HCT116 (cell line): Measurements from ENCODE around the gene SLC9A9. TPM values are rescaled to one million over a fixed set of nuclear protein-coding genes. Genes with fewer than 3 reads are reported as not detected.

Source experiments
- ATAC-seq: fragments of 200-7000 bp; cut with Tn5 transposase; 2 replicates; pipeline ENCODE4 v1.9.1; 2020; ENCODE audit warnings: mild to moderate bottlenecking, moderate library complexity
- BruUV-seq: library from RNA; stranded (reverse); fragments of 400-500 nt; replicated peaks from 2 replicates; lab custom pipeline; 2021; lab: Mats Ljungman, UMichigan
- CTCF ChIA-PET: fragments of 300-600 bp; sonication (Branson Sonifier 250); formaldehyde crosslinking; loops from one replicate; lab custom pipeline; 2021; ENCODE audit warnings: antibody characterized with exemption; lab: Charles Lee
- POLR2A ChIA-PET: fragments of 300-600, 350-600 bp; sonication (Branson Sonifier 250); formaldehyde crosslinking; loops from one replicate; lab custom pipeline; 2021; ENCODE audit warnings: antibody characterized with exemption; lab: Charles Lee
- RAD21 ChIA-PET, 2 experiments: fragments of 300-600 bp; sonication (Branson Sonifier 250); formaldehyde crosslinking; loops; one replicate each; lab custom pipeline; 2023; ENCODE audit warnings: low total read pairs in 2 of 2; ENCODE audit not compliant: uncharacterized antibody in 2 of 2, unreplicated experiment in 2 of 2, low non-redundant PET in 1 of 2; lab: Charles Lee
- DNase-seq: peaks from one replicate; pipeline ENCODE4 v3.0.0-alpha.2; 2010; ENCODE audit warnings: low read depth, low spot score
- H2AFZ ChIP-seq: fragments of 200-600 bp; shearing (Covaris generic), sonication (generic); 2 replicates; pipeline ENCODE4 v1.6.1; 2017; ENCODE audit warnings: low read depth, mixed run types, mixed read lengths, antibody characterized with exemption, low read length; ENCODE audit not compliant: poor library complexity, severe bottlenecking
- H3K27ac ChIP-seq: 2 replicates; pipeline ENCODE4 v1.5.1; 2012; ENCODE audit warnings: low read depth, low read length
- H3K27me3 ChIP-seq: fragments of 200-600 bp; sonication (generic); 2 replicates; pipeline ENCODE4 v1.6.1; 2016; ENCODE audit warnings: mixed run types, low read length, mixed read lengths; ENCODE audit not compliant: insufficient read depth
- H3K36me3 ChIP-seq, 2 experiments: fragments of 200-500 bp in 1 of 2; fragments of 200-600 bp in 1 of 2; sonication (Bioruptor generic) in 1 of 2; sonication (generic) in 1 of 2; 2 replicates each; pipeline versions ENCODE4 v1.5.1 to v1.6.1; 2014 to 2016; ENCODE audit warnings: low read length in 2 of 2, inconsistent platforms in 1 of 2, mixed read lengths in 1 of 2, mixed run types in 1 of 2; ENCODE audit not compliant: insufficient read depth in 2 of 2, control insufficient read depth in 1 of 2
- H3K4me1 ChIP-seq, 2 experiments: fragments of 200-600 bp in 1 of 2; sonication (generic) in 1 of 2; 2 replicates each; pipeline versions ENCODE4 v1.5.1 to v1.6.1; 2012 to 2017; ENCODE audit warnings: low read length in 2 of 2, inconsistent platforms in 1 of 2, mild to moderate bottlenecking in 1 of 2, mixed read lengths in 1 of 2, mixed run types in 1 of 2, moderate library complexity in 1 of 2; ENCODE audit not compliant: insufficient read depth in 2 of 2, control insufficient read depth in 1 of 2
- H3K4me2 ChIP-seq: fragments of 200-600 bp; sonication (generic); 2 replicates; pipeline ENCODE4 v1.6.1; 2017; ENCODE audit warnings: mixed run types, low read length, mixed read lengths
- H3K4me3 ChIP-seq, 2 experiments: fragments of 200-600 bp in 1 of 2; sonication (generic) in 1 of 2; replicated peaks in 1 of 2; 2 replicates each; pipeline ENCODE4 v1.5.1; 2011 to 2016; ENCODE audit warnings: low read length in 2 of 2, control low read depth in 1 of 2, low read depth in 1 of 2, mild to moderate bottlenecking in 1 of 2, mixed read lengths in 1 of 2, mixed run types in 1 of 2
- H3K79me2 ChIP-seq: fragments of 200-600 bp; sonication (generic); 2 replicates; pipeline ENCODE4 v1.6.1; 2017; ENCODE audit warnings: mild to moderate bottlenecking, mixed run types, low read length, moderate library complexity, mixed read lengths; ENCODE audit not compliant: insufficient read depth
- H3K9ac ChIP-seq: fragments of 200-600 bp; sonication (generic); 2 replicates; pipeline ENCODE4 v1.6.1; 2016; ENCODE audit warnings: low read length, mixed read lengths
- H3K9me2 ChIP-seq: fragments of 200-600 bp; sonication (generic), shearing (Covaris generic); 2 replicates; pipeline ENCODE4 v1.6.1; 2017; ENCODE audit warnings: mixed run types, mild to moderate bottlenecking, moderate library complexity; ENCODE audit not compliant: insufficient read depth
- H3K9me3 ChIP-seq, 2 experiments: fragments of 200-500 bp in 1 of 2; fragments of 200-600 bp in 1 of 2; sonication (Bioruptor generic) in 1 of 2; sonication (generic) in 1 of 2; 2 replicates each; pipeline ENCODE4 v1.6.1; 2014 to 2017; ENCODE audit warnings: low read length in 2 of 2, mixed read lengths in 2 of 2, inconsistent platforms in 1 of 2, low read depth in 1 of 2, mild to moderate bottlenecking in 1 of 2, mixed run types in 1 of 2, moderate library complexity in 1 of 2; ENCODE audit not compliant: control insufficient read depth in 1 of 2, insufficient read depth in 1 of 2
- H4K20me1 ChIP-seq: fragments of 200-600 bp; sonication (generic), shearing (Covaris generic); 2 replicates; pipeline ENCODE4 v1.6.1; 2017; ENCODE audit warnings: mixed run types, mild to moderate bottlenecking, moderate library complexity; ENCODE audit not compliant: insufficient read depth
- EZH2phosphoT487 ChIP-seq: fragments of 200-600 bp; IDR thresholded peaks from 2 replicates; pipeline ENCODE4 v1.6.1; 2018; ENCODE audit warnings: antibody characterized with exemption, borderline replicate concordance
- FOSL1 ChIP-seq: IDR thresholded peaks from 2 replicates; pipeline ENCODE4 v1.6.1; 2012; ENCODE audit warnings: low read depth
- POLR2AphosphoS5 ChIP-seq: IDR thresholded peaks from 2 replicates; pipeline ENCODE4 v1.6.1; 2011; ENCODE audit warnings: mild to moderate bottlenecking, low read depth, low read length, moderate library complexity
- SP1 ChIP-seq: IDR thresholded peaks from 2 replicates; pipeline ENCODE4 v1.6.1; 2012; ENCODE audit warnings: low read depth
- ZNF274 ChIP-seq: fragments of 200-500 bp; sonication (Bioruptor generic); IDR thresholded peaks from 2 replicates; pipeline ENCODE4 v1.6.1; 2014; ENCODE audit warnings: mild to moderate bottlenecking, low read depth, low read length, inconsistent platforms
- intact Hi-C: fragments of 100-400 bp; cut with micrococcal nuclease; formaldehyde crosslinking; loops from 2 replicates; pipeline ENCODE4 v1.10.0; 2022
- total RNA-seq: library from RNA; stranded (reverse); gene quantifications from one replicate; pipeline ENCODE4 v1.2.1, GENCODE V29; 2021; ENCODE audit not compliant: unreplicated experiment
- TF ChIP-seq, protein P1 (sequence below), 3 experiments: fragments of 200-600 bp in 1 of 3; sonication (generic) in 1 of 3; IDR thresholded peaks in 2 of 3; conservative IDR thresholded peaks in 1 of 3; 2 replicates each; pipeline ENCODE4 v1.5.1; 2012 to 2017; ENCODE audit warnings: low read depth in 2 of 3, low read length in 2 of 3, antibody characterized with exemption in 1 of 3, borderline replicate concordance in 1 of 3, control low read depth in 1 of 3, mild to moderate bottlenecking in 1 of 3, mixed read lengths in 1 of 3, mixed run types in 1 of 3, moderate library complexity in 1 of 3; ENCODE audit not compliant: insufficient read depth in 1 of 3
- TF ChIP-seq, protein P2 (sequence below): IDR thresholded peaks from 2 replicates; pipeline ENCODE4 v1.6.1; 2012
- TF ChIP-seq, protein P3 (sequence below): IDR thresholded peaks from 2 replicates; pipeline ENCODE4 v1.6.1; 2012; ENCODE audit warnings: low read depth

The SLC9A9 gene
- total RNA-seq, 1 experiment from 2014 or later, result 0.20 TPM

DNA sequence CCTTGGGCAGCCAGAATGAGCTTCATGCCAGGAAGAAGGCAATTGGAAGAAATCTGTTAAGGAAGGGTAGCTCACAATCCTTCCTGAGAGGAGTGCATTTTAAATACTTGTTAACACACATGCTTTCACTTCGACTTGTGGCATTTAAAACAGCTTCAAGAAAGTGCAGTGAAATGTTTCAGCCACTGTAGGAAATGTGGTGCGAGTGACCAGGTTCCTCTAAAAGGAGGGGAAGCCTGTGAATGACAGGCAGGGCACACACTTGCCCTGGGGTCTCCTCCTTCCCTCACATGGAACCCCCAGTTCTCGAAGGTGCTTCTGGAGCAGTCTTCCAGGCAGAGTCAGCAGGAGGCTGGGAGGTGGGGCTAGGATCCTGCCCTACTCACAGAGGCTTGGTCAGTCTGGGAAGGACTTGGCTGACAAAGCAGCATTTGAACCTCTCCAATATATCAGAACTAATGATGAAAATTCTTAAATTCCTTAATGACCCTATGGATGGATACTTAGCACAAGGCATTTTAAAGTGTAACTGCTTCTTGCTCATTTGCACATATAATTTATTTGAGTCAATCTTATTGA is 370.1 kb downstream of the SLC9A9 start:
- TF ChIP-seq SP1 (no peak), FOSL1 (no peak), EZH2phosphoT487 (no peak), ZNF274 (no peak), POLR2AphosphoS5 (no peak)
- TF ChIP-seq, protein P1, sequence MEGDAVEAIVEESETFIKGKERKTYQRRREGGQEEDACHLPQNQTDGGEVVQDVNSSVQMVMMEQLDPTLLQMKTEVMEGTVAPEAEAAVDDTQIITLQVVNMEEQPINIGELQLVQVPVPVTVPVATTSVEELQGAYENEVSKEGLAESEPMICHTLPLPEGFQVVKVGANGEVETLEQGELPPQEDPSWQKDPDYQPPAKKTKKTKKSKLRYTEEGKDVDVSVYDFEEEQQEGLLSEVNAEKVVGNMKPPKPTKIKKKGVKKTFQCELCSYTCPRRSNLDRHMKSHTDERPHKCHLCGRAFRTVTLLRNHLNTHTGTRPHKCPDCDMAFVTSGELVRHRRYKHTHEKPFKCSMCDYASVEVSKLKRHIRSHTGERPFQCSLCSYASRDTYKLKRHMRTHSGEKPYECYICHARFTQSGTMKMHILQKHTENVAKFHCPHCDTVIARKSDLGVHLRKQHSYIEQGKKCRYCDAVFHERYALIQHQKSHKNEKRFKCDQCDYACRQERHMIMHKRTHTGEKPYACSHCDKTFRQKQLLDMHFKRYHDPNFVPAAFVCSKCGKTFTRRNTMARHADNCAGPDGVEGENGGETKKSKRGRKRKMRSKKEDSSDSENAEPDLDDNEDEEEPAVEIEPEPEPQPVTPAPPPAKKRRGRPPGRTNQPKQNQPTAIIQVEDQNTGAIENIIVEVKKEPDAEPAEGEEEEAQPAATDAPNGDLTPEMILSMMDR (IDR thresholded peaks at IDR 0.05 in 2 of 3, conservative IDR thresholded peaks at IDR 0.05 in 1 of 3; ENCODE audit: borderline replicate concordance in 1 of 3, insufficient read depth in 1 of 3, low read depth in 2 of 3, low read length in 2 of 3), result no peak
- TF ChIP-seq, protein P2, sequence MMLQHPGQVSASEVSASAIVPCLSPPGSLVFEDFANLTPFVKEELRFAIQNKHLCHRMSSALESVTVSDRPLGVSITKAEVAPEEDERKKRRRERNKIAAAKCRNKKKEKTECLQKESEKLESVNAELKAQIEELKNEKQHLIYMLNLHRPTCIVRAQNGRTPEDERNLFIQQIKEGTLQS, result no peak
- TF ChIP-seq, protein P3, sequence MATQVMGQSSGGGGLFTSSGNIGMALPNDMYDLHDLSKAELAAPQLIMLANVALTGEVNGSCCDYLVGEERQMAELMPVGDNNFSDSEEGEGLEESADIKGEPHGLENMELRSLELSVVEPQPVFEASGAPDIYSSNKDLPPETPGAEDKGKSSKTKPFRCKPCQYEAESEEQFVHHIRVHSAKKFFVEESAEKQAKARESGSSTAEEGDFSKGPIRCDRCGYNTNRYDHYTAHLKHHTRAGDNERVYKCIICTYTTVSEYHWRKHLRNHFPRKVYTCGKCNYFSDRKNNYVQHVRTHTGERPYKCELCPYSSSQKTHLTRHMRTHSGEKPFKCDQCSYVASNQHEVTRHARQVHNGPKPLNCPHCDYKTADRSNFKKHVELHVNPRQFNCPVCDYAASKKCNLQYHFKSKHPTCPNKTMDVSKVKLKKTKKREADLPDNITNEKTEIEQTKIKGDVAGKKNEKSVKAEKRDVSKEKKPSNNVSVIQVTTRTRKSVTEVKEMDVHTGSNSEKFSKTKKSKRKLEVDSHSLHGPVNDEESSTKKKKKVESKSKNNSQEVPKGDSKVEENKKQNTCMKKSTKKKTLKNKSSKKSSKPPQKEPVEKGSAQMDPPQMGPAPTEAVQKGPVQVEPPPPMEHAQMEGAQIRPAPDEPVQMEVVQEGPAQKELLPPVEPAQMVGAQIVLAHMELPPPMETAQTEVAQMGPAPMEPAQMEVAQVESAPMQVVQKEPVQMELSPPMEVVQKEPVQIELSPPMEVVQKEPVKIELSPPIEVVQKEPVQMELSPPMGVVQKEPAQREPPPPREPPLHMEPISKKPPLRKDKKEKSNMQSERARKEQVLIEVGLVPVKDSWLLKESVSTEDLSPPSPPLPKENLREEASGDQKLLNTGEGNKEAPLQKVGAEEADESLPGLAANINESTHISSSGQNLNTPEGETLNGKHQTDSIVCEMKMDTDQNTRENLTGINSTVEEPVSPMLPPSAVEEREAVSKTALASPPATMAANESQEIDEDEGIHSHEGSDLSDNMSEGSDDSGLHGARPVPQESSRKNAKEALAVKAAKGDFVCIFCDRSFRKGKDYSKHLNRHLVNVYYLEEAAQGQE, result no peak
- no peak overlapping the region for H3K4me3 ChIP-seq
- H2AFZ ChIP-seq, result no peak overlapping the region
- no TSS peak for BruUV-seq
- H3K79me2 ChIP-seq, result no peaks in the 10 kb centered on the region
- H3K4me1 ChIP-seq, result no peaks in the 10 kb centered on the region
- ChIA-PET CTCF (no interaction called here), POLR2A (no interaction called here), RAD21 (no interaction called here)
- no peak overlapping the region for H3K9ac ChIP-seq
- H3K27me3 ChIP-seq, result no peaks in the 10 kb centered on the region
- H3K9me3 ChIP-seq, result no peaks in the 10 kb centered on the region
- H3K36me3 ChIP-seq, result no peaks in the 10 kb centered on the region
- no peak for ATAC-seq
- no peak for DNase-seq
- no peak overlapping the region for H3K27ac ChIP-seq
- no peak overlapping the region for H3K4me2 ChIP-seq
- intact Hi-C loops, result no loop called here
- H3K9me2 ChIP-seq, result no peaks in the 10 kb centered on the region
- H4K20me1 ChIP-seq, result no peaks in the 10 kb centered on the region
